HCT116 (cell line): ENCODE data around the gene DCUN1D2. TPM values are rescaled to one million over a fixed set of nuclear protein-coding genes. Genes with fewer than 3 reads are reported as not detected.

ENCODE experiments used
- ATAC-seq: fragments of 200-7000 bp; cut with Tn5 transposase; 2 replicates; pipeline ENCODE4 v1.9.1; 2020; ENCODE audit warnings: mild to moderate bottlenecking, moderate library complexity
- BruUV-seq: library from RNA; stranded (reverse); fragments of 400-500 nt; replicated peaks from 2 replicates; lab custom pipeline; 2021; lab: Mats Ljungman, UMichigan
- CTCF ChIA-PET: fragments of 300-600 bp; sonication (Branson Sonifier 250); formaldehyde crosslinking; loops from one replicate; lab custom pipeline; 2021; ENCODE audit warnings: antibody characterized with exemption; lab: Charles Lee
- POLR2A ChIA-PET: fragments of 300-600, 350-600 bp; sonication (Branson Sonifier 250); formaldehyde crosslinking; loops from one replicate; lab custom pipeline; 2021; ENCODE audit warnings: antibody characterized with exemption; lab: Charles Lee
- RAD21 ChIA-PET, 2 experiments: fragments of 300-600 bp; sonication (Branson Sonifier 250); formaldehyde crosslinking; loops; one replicate each; lab custom pipeline; 2023; ENCODE audit warnings: low total read pairs in 2 of 2; ENCODE audit not compliant: uncharacterized antibody in 2 of 2, unreplicated experiment in 2 of 2, low non-redundant PET in 1 of 2; lab: Charles Lee
- DNase-seq: peaks from one replicate; pipeline ENCODE4 v3.0.0-alpha.2; 2010; ENCODE audit warnings: low read depth, low spot score
- H2AFZ ChIP-seq: fragments of 200-600 bp; shearing (Covaris generic), sonication (generic); 2 replicates; pipeline ENCODE4 v1.6.1; 2017; ENCODE audit warnings: low read depth, mixed run types, mixed read lengths, antibody characterized with exemption, low read length; ENCODE audit not compliant: poor library complexity, severe bottlenecking
- H3K27ac ChIP-seq: 2 replicates; pipeline ENCODE4 v1.5.1; 2012; ENCODE audit warnings: low read depth, low read length
- H3K27me3 ChIP-seq: fragments of 200-600 bp; sonication (generic); 2 replicates; pipeline ENCODE4 v1.6.1; 2016; ENCODE audit warnings: mixed run types, low read length, mixed read lengths; ENCODE audit not compliant: insufficient read depth
- H3K36me3 ChIP-seq, 2 experiments: fragments of 200-500 bp in 1 of 2; fragments of 200-600 bp in 1 of 2; sonication (Bioruptor generic) in 1 of 2; sonication (generic) in 1 of 2; 2 replicates each; pipeline versions ENCODE4 v1.5.1 to v1.6.1; 2014 to 2016; ENCODE audit warnings: low read length in 2 of 2, inconsistent platforms in 1 of 2, mixed read lengths in 1 of 2, mixed run types in 1 of 2; ENCODE audit not compliant: insufficient read depth in 2 of 2, control insufficient read depth in 1 of 2
- H3K4me1 ChIP-seq, 2 experiments: fragments of 200-600 bp in 1 of 2; sonication (generic) in 1 of 2; 2 replicates each; pipeline versions ENCODE4 v1.5.1 to v1.6.1; 2012 to 2017; ENCODE audit warnings: low read length in 2 of 2, inconsistent platforms in 1 of 2, mild to moderate bottlenecking in 1 of 2, mixed read lengths in 1 of 2, mixed run types in 1 of 2, moderate library complexity in 1 of 2; ENCODE audit not compliant: insufficient read depth in 2 of 2, control insufficient read depth in 1 of 2
- H3K4me2 ChIP-seq: fragments of 200-600 bp; sonication (generic); 2 replicates; pipeline ENCODE4 v1.6.1; 2017; ENCODE audit warnings: mixed run types, low read length, mixed read lengths
- H3K4me3 ChIP-seq, 2 experiments: fragments of 200-600 bp in 1 of 2; sonication (generic) in 1 of 2; replicated peaks in 1 of 2; 2 replicates each; pipeline ENCODE4 v1.5.1; 2011 to 2016; ENCODE audit warnings: low read length in 2 of 2, control low read depth in 1 of 2, low read depth in 1 of 2, mild to moderate bottlenecking in 1 of 2, mixed read lengths in 1 of 2, mixed run types in 1 of 2
- H3K79me2 ChIP-seq: fragments of 200-600 bp; sonication (generic); 2 replicates; pipeline ENCODE4 v1.6.1; 2017; ENCODE audit warnings: mild to moderate bottlenecking, mixed run types, low read length, moderate library complexity, mixed read lengths; ENCODE audit not compliant: insufficient read depth
- H3K9ac ChIP-seq: fragments of 200-600 bp; sonication (generic); 2 replicates; pipeline ENCODE4 v1.6.1; 2016; ENCODE audit warnings: low read length, mixed read lengths
- H3K9me2 ChIP-seq: fragments of 200-600 bp; sonication (generic), shearing (Covaris generic); 2 replicates; pipeline ENCODE4 v1.6.1; 2017; ENCODE audit warnings: mixed run types, mild to moderate bottlenecking, moderate library complexity; ENCODE audit not compliant: insufficient read depth
- H3K9me3 ChIP-seq, 2 experiments: fragments of 200-500 bp in 1 of 2; fragments of 200-600 bp in 1 of 2; sonication (Bioruptor generic) in 1 of 2; sonication (generic) in 1 of 2; 2 replicates each; pipeline ENCODE4 v1.6.1; 2014 to 2017; ENCODE audit warnings: low read length in 2 of 2, mixed read lengths in 2 of 2, inconsistent platforms in 1 of 2, low read depth in 1 of 2, mild to moderate bottlenecking in 1 of 2, mixed run types in 1 of 2, moderate library complexity in 1 of 2; ENCODE audit not compliant: control insufficient read depth in 1 of 2, insufficient read depth in 1 of 2
- H4K20me1 ChIP-seq: fragments of 200-600 bp; sonication (generic), shearing (Covaris generic); 2 replicates; pipeline ENCODE4 v1.6.1; 2017; ENCODE audit warnings: mixed run types, mild to moderate bottlenecking, moderate library complexity; ENCODE audit not compliant: insufficient read depth
- ELF1 ChIP-seq: IDR thresholded peaks from 2 replicates; pipeline ENCODE4 v1.6.1; 2012; ENCODE audit warnings: low read depth, borderline replicate concordance
- FOSL1 ChIP-seq: IDR thresholded peaks from 2 replicates; pipeline ENCODE4 v1.6.1; 2012; ENCODE audit warnings: low read depth
- JUND ChIP-seq: IDR thresholded peaks from 2 replicates; pipeline ENCODE4 v1.6.1; 2012
- POLR2A ChIP-seq: IDR thresholded peaks from 2 replicates; pipeline ENCODE4 v1.7.0; 2011; ENCODE audit warnings: borderline replicate concordance; ENCODE audit not compliant: insufficient read depth, insufficient read length; ENCODE audit errors: extremely low read depth
- SIN3A ChIP-seq: IDR thresholded peaks from 2 replicates; pipeline ENCODE4 v1.6.1; 2012; ENCODE audit warnings: low read depth
- SRF ChIP-seq: IDR thresholded peaks from 2 replicates; pipeline ENCODE4 v1.6.1; 2012; ENCODE audit warnings: low read depth
- YY1 ChIP-seq: IDR thresholded peaks from 2 replicates; pipeline ENCODE4 v1.6.1; 2011; ENCODE audit warnings: low read length, low read depth, moderate library complexity, mild to moderate bottlenecking; ENCODE audit not compliant: insufficient replicate concordance; ENCODE audit errors: extremely low read depth
- ZNF274 ChIP-seq: fragments of 200-500 bp; sonication (Bioruptor generic); IDR thresholded peaks from 2 replicates; pipeline ENCODE4 v1.6.1; 2014; ENCODE audit warnings: mild to moderate bottlenecking, low read depth, low read length, inconsistent platforms
- intact Hi-C: fragments of 100-400 bp; cut with micrococcal nuclease; formaldehyde crosslinking; loops from 2 replicates; pipeline ENCODE4 v1.10.0; 2022
- total RNA-seq: library from RNA; stranded (reverse); gene quantifications from one replicate; pipeline ENCODE4 v1.2.1, GENCODE V29; 2021; ENCODE audit not compliant: unreplicated experiment

Gene DCUN1D2
- total RNA-seq, 1 experiment from 2014 or later = 25.4 TPM

DNA sequence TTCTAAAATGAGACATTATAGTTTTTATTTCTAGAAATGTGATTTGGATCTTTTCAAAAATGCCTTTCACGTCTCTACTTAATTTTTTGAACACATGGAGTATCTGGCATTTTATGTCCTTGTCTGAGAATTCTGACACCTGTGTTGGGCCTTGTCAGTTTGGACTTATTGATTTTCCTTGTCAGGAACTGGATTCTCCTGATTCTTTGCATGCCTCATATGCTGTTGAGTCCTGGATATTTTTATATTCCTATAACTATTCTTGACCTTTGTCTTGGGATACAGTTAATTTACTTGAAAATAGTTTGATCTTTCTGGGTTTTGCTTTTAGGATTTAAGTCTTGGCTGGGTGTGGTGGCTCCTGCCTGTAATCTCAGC lies 47.5 kb downstream of the DCUN1D2 start:
- no peak for ATAC-seq
- ChIA-PET CTCF (no interaction called here), RAD21 (no interaction called here), POLR2A (no interaction called here)
- Histone ChIP-seq H3K4me2 (no peak overlapping the region), H3K79me2 (peaks cover 1% of the 10 kb centered on the region), H4K20me1 (no peaks in the 10 kb centered on the region), H3K9me2 (no peaks in the 10 kb centered on the region), H3K36me3 (no peaks in the 10 kb centered on the region), H2AFZ (no peak overlapping the region), H3K4me3 (no peak overlapping the region), H3K4me1 (peaks cover 5% of the 10 kb centered on the region in 2 experiments), H3K27me3 (no peaks in the 10 kb centered on the region), H3K9me3 (peaks cover 6 to 7% of the 10 kb centered on the region in 2 experiments; a peak in 1 of 4 replicates), H3K27ac (no peak overlapping the region), H3K9ac (no peak overlapping the region)
- intact Hi-C loops = no loop called here
- no peak for DNase-seq
- BruUV-seq = no TSS peak
- no peak for TF ChIP-seq POLR2A

DNA sequence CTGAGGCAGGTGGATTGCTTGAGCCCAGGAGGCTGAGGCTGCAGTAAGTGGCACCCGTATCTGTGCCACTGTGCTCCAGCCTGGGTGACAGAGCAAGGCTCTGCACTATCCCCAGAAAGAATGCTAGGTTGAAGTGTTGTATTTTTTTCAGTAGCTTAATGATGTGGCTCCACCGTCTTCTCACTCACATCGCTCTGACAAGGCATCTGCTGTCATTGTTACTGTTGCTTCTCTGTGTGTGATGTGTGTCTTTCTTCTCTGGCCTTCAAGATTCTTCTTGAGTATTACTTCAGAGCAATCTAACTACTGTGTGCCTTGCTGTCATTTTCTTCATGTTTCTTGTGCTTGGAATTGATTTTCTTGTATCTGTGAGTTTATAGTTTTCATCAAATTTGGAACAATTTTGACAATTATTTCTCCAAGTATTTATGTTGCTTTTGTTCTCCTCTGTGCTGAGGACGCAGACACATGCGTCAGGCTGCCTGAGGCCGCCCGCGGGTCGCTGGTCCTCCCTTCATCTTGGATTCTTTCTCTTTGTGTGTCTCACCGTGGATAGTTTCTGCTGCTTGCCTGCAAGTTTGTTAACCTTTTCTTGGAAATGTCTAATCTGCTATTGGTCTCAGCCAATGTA lies 48.0 kb downstream of the DCUN1D2 start:
- H3K9ac ChIP-seq = no peak overlapping the region
- intact Hi-C loops = no loop called here
- H3K27me3 ChIP-seq = no peaks in the 10 kb centered on the region
- no peak for DNase-seq
- ChIA-PET POLR2A (no interaction called here), CTCF (no interaction called here), RAD21 (no interaction called here)
- H3K4me1 ChIP-seq = no peaks in the 10 kb centered on the region; a peak in 2 of 4 replicates
- H3K4me2 ChIP-seq = no peak overlapping the region
- no peaks in the 10 kb centered on the region for H3K36me3 ChIP-seq
- BruUV-seq = no TSS peak
- no peaks in the 10 kb centered on the region for H4K20me1 ChIP-seq
- TF ChIP-seq JUND = no peak
- TF ChIP-seq ZNF274 = no peak
- no peak for TF ChIP-seq FOSL1
- no peak for TF ChIP-seq YY1
- TF ChIP-seq ELF1 = no peak
- no peak for TF ChIP-seq SIN3A
- no peak for TF ChIP-seq SRF
- no peak for TF ChIP-seq POLR2A
- H3K9me3 ChIP-seq = peaks cover 5 to 7% of the 10 kb centered on the region in 2 experiments; a peak in 1 of 4 replicates
- no peak for ATAC-seq
- H3K4me3 ChIP-seq = no peak overlapping the region
- no peaks in the 10 kb centered on the region for H3K9me2 ChIP-seq
- no peaks in the 10 kb centered on the region for H3K79me2 ChIP-seq
- no peak overlapping the region for H3K27ac ChIP-seq
- no peak overlapping the region for H2AFZ ChIP-seq
